ENCODE results near the gene KLHL15.

Gene KLHL15

GRCh38 chrX:23945206-23945605, 81.8 kb downstream of the KLHL15 start:
- no peak for DNase-seq

DNA sequence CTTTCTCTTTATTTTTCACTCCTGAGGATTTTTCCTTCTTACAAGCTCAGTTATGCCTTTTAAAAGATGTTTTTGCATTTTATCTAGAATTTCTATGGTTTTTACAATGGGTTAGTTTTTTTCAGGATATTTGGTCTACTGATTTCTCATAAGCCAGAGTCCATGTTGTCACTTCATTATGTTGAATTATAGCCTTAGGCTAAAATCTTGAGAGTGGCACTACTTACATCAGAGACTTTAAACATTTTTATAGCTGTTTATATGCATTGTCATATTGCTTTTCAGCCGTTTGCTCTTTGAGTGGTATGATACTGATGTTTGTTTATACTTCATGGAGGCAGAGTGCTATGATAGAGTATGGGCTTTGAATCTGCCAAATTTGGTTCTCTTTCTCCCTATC, 82.8 kb downstream of the KLHL15 start:
- DNase-seq: no peak

GRCh38 chrX:23939203-23939602, 87.8 kb downstream of the KLHL15 start:
- no peak for DNase-seq

DNA sequence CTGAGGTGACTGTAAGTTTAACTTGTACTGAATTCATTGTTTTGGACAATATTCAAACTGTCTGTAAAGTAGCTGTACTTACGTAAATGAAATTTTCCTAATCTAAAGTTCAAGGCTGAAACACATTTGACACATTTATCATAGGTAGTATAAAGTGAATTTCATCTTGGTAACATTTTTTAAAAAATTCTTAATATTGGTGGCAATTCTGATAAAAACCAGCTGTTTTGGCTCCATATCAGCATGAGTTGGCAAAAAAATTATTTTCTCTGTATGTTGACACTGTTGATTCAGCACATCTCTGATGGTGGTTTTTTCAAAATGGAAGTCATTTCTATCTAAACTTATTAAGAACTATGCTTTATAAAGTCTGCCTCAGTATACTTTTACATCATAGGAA, 88.3 kb downstream of the KLHL15 start:
- DNase-seq: no peak

GRCh38 chrX:23937100-23937499, 89.9 kb downstream of the KLHL15 start:
- DNase-seq: no peak

DNA sequence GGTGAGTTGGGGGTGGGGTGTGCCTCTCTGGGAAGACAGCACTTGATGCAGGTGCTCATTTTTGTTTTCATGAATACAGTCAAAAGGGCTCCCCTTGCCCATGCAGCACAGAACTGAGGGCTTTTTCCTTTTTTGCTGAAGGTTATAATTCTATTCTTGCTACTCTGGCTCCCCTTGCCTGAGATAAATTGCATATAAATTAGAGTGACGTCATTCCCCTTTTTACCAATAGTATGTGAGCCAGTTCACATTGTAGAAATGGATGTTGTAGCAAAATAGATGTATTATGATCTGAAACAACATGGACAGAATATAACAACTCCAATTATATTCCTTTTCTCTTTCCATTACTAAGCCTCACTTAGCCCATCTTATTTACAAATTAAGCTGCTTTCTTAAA, 90.8 kb downstream of the KLHL15 start:
- DNase-seq: no peak

DNA sequence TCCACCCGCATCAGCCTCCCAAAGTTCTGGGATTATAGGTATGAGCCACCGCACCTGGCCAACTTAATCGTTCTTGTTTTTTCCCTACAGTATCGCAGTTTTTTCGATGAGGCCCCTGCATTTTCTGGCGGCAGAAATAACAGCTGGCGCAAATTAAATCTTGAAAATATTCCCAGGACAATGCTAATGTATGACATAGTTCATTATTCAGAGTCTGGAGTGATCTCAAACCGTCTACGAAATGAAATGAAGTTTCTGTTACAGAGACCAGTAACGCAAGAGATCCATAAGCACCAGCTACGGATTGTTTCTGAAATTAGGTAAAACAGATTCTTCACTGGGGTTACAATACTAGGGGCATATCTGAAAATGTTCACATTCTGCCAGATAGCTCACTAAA, 91.9 kb downstream of the KLHL15 start:
- no peak for DNase-seq

Measured in 8988T (cell line).